ENCODE results near the gene SETD6.

GRCh38 chr16:58467905-58468304 lies 47.4 kb upstream of the SETD6 start:
- TF ChIP-seq POLR2A (IDR thresholded peaks at IDR 0.05; ENCODE audit: low read length) = no peak
- no peak for TF ChIP-seq CTCF (IDR thresholded peaks at IDR 0.05)
- no peak for TF ChIP-seq SMC3 (IDR thresholded peaks at IDR 0.05)
- TF ChIP-seq ESRRA (IDR thresholded peaks at IDR 0.05; ENCODE audit: borderline replicate concordance, low read length) = no peak
- no peak for TF ChIP-seq MAX (IDR thresholded peaks at IDR 0.05)
- TF ChIP-seq MAFK (IDR thresholded peaks at IDR 0.05; ENCODE audit: partially characterized antibody) = no peak
- no peak for TF ChIP-seq KDM1A (IDR thresholded peaks at IDR 0.05; ENCODE audit: low read depth)
- TF ChIP-seq RAD21 (conservative IDR thresholded peaks at IDR 0.05 in 1 of 2, IDR thresholded peaks at IDR 0.05 in 1 of 2) = no peak
- TF ChIP-seq USF2 (IDR thresholded peaks at IDR 0.05) = no peak
- TF ChIP-seq JUN (IDR thresholded peaks at IDR 0.05) = no peak

Measured in A549 (cell line).